ENCODE measurements around the gene SPDEF. TPM values are rescaled to one million over a fixed set of nuclear protein-coding genes. Genes with fewer than 3 reads are reported as not detected.

Gene SPDEF
- polyA plus RNA-seq, 1 donor, result 11.6 TPM

DNA sequence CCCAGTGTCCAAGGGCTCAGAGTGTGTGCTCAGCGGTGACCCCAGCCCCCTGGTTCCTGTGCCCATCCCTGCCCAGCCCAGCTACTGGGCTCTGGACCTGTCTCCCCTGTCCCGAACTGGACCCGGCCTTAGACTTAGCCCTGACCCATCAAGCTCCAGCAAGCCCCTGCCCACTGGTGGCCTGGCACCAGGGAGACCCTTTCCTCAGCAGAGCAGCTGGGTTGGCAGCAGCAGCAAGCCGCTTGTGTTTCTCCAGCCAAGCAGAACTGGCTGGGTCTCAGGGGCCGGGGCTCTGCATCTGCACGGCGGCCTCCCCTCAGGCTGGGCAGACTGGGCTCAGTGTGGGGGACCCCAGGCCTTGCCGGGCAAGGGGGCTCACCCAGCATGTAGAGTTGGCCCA is 801 bp downstream of the SPDEF start:
- H3K4me3 ChIP-seq (ENCODE audit: low read length), result peak overlapping the region; percentile 26

DNA sequence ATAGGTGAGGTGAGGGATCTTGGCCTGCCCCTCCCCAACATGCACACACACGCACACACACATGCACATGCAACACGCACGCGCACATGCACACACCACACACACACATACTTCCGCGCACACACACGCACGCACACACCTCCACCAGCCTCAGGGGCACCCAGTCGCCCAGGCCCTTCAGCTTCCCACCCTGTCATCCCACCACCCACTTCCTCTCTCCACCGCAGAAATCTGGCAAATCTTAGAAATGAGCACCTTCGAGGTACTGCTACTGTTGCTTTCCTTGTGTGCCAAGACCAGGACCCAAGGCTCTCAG is 1.2 kb downstream of the SPDEF start:
- Histone ChIP-seq H3K9me3 (ENCODE audit: control insufficient read depth, low read depth, low read length) (no peaks in the 10 kb centered on the region), H3K27me3 (ENCODE audit: control insufficient read depth, insufficient read depth, low read length) (no peaks in the 10 kb centered on the region), H3K4me1 (ENCODE audit: control insufficient read depth, insufficient read depth, low read length) (peaks cover 4% of the 10 kb centered on the region), H3K27ac (ENCODE audit: low read length) (no peak overlapping the region), H3K36me3 (ENCODE audit: control insufficient read depth, insufficient read depth, low read length) (no peaks in the 10 kb centered on the region), H3K4me3 (ENCODE audit: low read length) (peak overlapping the region; percentile 26)
- no peak for DNase-seq
- WGBS (ENCODE audit: insufficient coverage, low lambda C conversion rate), result 90% methylated on average over 4 of the region's 11 CpGs

More for the DNA sequence above, 801 bp downstream of the SPDEF start:
- no peaks in the 10 kb centered on the region for H3K9me3 ChIP-seq (ENCODE audit: control insufficient read depth, low read depth, low read length)
- WGBS (ENCODE audit: insufficient coverage, low lambda C conversion rate), result no CpG with 5 or more reads among the region's 8 CpGs
- no peaks in the 10 kb centered on the region for H3K27me3 ChIP-seq (ENCODE audit: control insufficient read depth, insufficient read depth, low read length)
- H3K4me1 ChIP-seq (ENCODE audit: control insufficient read depth, insufficient read depth, low read length), result peaks cover 4% of the 10 kb centered on the region
- no peak for DNase-seq
- H3K27ac ChIP-seq (ENCODE audit: low read length), result no peak overlapping the region
- no peaks in the 10 kb centered on the region for H3K36me3 ChIP-seq (ENCODE audit: control insufficient read depth, insufficient read depth, low read length)

DNA sequence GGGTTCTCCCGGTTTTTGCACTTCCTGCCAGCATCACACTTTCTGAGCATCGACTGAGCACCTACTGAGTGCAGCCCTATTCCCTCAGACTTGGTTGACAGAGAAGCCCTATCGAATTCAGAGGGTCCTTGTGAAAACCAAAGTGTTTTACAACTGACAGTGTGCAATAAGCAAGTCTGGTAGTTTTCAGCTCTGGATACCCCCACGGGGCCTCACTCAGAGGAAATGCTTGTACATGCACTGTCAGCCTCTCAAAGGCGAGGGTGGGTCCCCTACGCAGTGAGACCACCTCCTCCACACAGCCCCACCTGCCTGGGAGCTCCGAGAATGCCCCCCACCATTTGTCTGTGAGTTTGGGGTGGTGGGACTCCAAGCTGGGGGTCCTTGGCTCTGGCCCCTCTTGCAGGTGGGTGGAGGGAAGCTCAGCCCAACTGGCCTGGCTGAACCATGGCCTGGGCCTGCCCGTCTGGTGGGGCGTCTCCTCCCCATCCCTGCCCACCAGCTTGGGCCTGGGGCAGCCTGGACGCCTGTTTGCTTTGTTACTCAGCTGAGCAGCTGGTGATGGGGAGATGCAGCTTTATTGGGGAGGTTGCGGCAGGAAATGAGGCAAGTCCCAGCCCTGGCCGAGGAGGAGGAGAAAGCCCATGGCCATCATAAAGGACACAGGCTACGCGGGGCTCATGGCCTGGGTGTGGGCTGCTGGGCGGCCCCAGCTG is 1.7 kb downstream of the SPDEF start:
- peak in 1 of 2 donors; percentile 9 for DNase-seq
- H3K4me3 ChIP-seq (ENCODE audit: low read length), result peak overlapping the region; percentile 1
- H3K9me3 ChIP-seq (ENCODE audit: control insufficient read depth, low read depth, low read length), result no peaks in the 10 kb centered on the region
- H3K27ac ChIP-seq (ENCODE audit: low read length), result no peak overlapping the region
- no peaks in the 10 kb centered on the region for H3K36me3 ChIP-seq (ENCODE audit: control insufficient read depth, insufficient read depth, low read length)
- no peaks in the 10 kb centered on the region for H3K27me3 ChIP-seq (ENCODE audit: control insufficient read depth, insufficient read depth, low read length)
- H3K4me1 ChIP-seq (ENCODE audit: control insufficient read depth, insufficient read depth, low read length), result peaks cover 4% of the 10 kb centered on the region
- WGBS (ENCODE audit: insufficient coverage, low lambda C conversion rate), result no CpG with 5 or more reads among the region's 15 CpGs

DNA sequence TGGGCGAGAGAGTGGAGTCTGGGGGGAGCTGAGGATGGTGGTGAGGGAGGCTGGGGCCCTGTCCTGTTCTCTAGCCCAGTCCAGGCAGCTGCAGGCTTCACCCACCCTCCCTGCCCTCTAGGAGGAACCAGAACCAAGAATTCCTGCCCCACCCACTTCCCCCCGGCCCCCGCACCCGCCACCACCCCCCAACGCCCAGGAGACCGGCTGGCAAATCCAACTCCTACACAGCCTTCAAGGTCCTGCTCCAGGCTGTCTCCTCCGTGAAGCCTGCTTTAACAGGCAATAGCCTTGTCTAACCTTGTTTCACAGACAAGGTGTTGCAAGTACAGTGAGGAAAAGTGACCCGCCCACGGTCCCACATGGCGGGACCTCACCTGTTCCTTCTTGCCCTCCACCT is 2.4 kb downstream of the SPDEF start:
- no peak overlapping the region for H3K27ac ChIP-seq (ENCODE audit: low read length)
- H3K36me3 ChIP-seq (ENCODE audit: control insufficient read depth, insufficient read depth, low read length), result no peaks in the 10 kb centered on the region
- no peak overlapping the region for H3K4me3 ChIP-seq (ENCODE audit: low read length)
- no peaks in the 10 kb centered on the region for H3K27me3 ChIP-seq (ENCODE audit: control insufficient read depth, insufficient read depth, low read length)
- peaks cover 4% of the 10 kb centered on the region for H3K4me1 ChIP-seq (ENCODE audit: control insufficient read depth, insufficient read depth, low read length)
- H3K9me3 ChIP-seq (ENCODE audit: control insufficient read depth, low read depth, low read length), result no peaks in the 10 kb centered on the region
- no CpG with 5 or more reads among the region's 10 CpGs for WGBS (ENCODE audit: insufficient coverage, low lambda C conversion rate)
- DNase-seq, result no peak

DNA sequence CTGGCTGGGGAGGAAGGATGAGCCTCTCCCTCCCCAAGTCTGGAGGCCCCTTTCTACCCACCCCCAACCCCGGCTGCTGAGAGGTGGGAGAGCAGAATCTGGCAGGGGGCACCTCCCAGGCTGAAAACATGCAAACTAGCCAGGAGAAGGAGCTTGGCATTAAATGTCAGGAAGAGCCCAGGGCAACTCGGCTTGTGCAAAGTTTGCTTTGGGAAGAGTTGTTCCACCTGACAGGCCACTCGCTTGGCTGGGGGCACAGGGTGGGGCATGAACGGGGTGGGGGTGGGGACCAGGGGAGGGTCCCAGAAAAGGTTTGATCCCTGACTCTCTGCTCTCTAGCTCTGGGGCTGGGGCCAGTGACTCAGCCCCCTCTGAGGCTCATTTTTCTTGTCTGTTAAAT is 3.0 kb downstream of the SPDEF start:
- Histone ChIP-seq H3K4me1 (ENCODE audit: control insufficient read depth, insufficient read depth, low read length) (peaks cover 4% of the 10 kb centered on the region), H3K27ac (ENCODE audit: low read length) (no peak overlapping the region), H3K4me3 (ENCODE audit: low read length) (no peak overlapping the region), H3K9me3 (ENCODE audit: control insufficient read depth, low read depth, low read length) (no peaks in the 10 kb centered on the region), H3K27me3 (ENCODE audit: control insufficient read depth, insufficient read depth, low read length) (no peaks in the 10 kb centered on the region), H3K36me3 (ENCODE audit: control insufficient read depth, insufficient read depth, low read length) (no peaks in the 10 kb centered on the region)
- DNase-seq, result no peak
- no CpG with 5 or more reads among the region's 4 CpGs for WGBS (ENCODE audit: insufficient coverage, low lambda C conversion rate)

DNA sequence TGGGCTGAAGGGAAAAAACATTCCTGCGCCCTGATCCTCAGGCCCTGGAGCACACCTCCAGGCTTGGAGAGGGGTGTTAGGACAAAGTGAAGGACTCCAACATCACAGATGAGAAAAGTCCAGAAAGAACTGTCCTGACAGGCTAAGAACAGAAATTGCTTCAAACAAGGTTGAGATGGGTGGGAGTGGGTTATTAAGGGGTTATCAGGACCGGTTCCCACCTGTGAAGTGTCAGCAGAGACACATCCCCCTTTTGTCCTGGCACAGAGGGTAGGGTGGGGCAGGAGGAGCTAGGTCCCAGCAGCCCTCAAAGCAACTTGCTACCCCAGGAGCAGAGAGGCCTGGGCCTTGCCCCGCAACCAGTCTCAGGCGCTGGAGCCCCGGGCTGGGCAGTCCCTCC is 3.5 kb downstream of the SPDEF start:
- WGBS (ENCODE audit: insufficient coverage, low lambda C conversion rate), result no CpG with 5 or more reads among the region's 5 CpGs
- no peak for DNase-seq
- Histone ChIP-seq H3K4me1 (ENCODE audit: control insufficient read depth, insufficient read depth, low read length) (peaks cover 4% of the 10 kb centered on the region), H3K27me3 (ENCODE audit: control insufficient read depth, insufficient read depth, low read length) (no peaks in the 10 kb centered on the region), H3K36me3 (ENCODE audit: control insufficient read depth, insufficient read depth, low read length) (no peaks in the 10 kb centered on the region), H3K4me3 (ENCODE audit: low read length) (no peak overlapping the region), H3K27ac (ENCODE audit: low read length) (no peak overlapping the region), H3K9me3 (ENCODE audit: control insufficient read depth, low read depth, low read length) (no peaks in the 10 kb centered on the region)

DNA sequence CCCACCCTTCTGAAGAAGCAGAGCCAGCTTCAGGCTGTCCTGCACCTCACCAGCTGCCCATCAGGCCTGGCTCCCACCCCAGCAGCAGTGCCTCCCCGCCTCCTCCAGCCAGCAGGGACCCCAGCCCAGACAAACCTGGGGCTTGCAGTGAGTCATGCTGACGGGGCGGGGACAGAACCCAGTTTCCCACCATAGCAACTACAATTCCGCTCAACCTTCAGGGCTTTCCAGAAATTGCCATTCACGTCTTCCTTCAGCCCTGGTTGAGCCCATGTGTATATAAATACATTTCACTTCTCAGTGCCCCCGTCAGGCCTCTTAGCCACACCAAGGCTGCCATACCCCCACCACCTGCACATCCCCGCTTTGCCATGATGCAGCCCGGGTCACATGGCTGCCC is 4.4 kb downstream of the SPDEF start:
- H3K4me1 ChIP-seq (ENCODE audit: control insufficient read depth, insufficient read depth, low read length), result peaks cover 8% of the 10 kb centered on the region
- H3K9me3 ChIP-seq (ENCODE audit: control insufficient read depth, low read depth, low read length), result no peaks in the 10 kb centered on the region
- H3K27ac ChIP-seq (ENCODE audit: low read length), result no peak overlapping the region
- H3K4me3 ChIP-seq (ENCODE audit: low read length), result no peak overlapping the region
- no peaks in the 10 kb centered on the region for H3K27me3 ChIP-seq (ENCODE audit: control insufficient read depth, insufficient read depth, low read length)
- no peak for DNase-seq
- no CpG with 5 or more reads among the region's 8 CpGs for WGBS (ENCODE audit: insufficient coverage, low lambda C conversion rate)
- no peaks in the 10 kb centered on the region for H3K36me3 ChIP-seq (ENCODE audit: control insufficient read depth, insufficient read depth, low read length)

DNA sequence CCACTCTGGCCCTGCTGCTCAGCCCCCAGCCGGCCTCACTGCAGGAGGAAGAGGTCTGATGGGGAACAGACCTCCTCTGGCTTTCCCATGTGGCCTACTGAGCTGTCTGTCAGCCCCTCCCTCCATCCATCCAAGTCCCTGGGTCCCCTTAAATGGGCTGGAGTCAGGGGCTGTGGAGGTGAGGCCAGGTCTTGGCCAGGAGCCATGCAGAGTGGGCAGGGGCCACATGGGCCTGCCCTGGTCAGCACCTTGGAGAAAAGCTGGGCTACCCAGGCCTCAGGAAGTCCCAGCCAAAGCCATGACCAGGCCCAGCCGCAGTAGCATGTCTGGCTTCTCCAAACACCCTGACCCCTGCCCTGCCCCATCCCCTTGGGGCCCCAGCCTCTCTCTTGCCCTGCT is 6.3 kb downstream of the SPDEF start:
- Histone ChIP-seq H3K4me3 (ENCODE audit: low read length) (no peak overlapping the region), H3K27me3 (ENCODE audit: control insufficient read depth, insufficient read depth, low read length) (no peaks in the 10 kb centered on the region), H3K9me3 (ENCODE audit: control insufficient read depth, low read depth, low read length) (no peaks in the 10 kb centered on the region), H3K36me3 (ENCODE audit: control insufficient read depth, insufficient read depth, low read length) (no peaks in the 10 kb centered on the region), H3K4me1 (ENCODE audit: control insufficient read depth, insufficient read depth, low read length) (peaks cover 10% of the 10 kb centered on the region), H3K27ac (ENCODE audit: low read length) (no peak overlapping the region)
- no peak for DNase-seq
- WGBS (ENCODE audit: insufficient coverage, low lambda C conversion rate), result no CpG with 5 or more reads among the region's 2 CpGs

DNA sequence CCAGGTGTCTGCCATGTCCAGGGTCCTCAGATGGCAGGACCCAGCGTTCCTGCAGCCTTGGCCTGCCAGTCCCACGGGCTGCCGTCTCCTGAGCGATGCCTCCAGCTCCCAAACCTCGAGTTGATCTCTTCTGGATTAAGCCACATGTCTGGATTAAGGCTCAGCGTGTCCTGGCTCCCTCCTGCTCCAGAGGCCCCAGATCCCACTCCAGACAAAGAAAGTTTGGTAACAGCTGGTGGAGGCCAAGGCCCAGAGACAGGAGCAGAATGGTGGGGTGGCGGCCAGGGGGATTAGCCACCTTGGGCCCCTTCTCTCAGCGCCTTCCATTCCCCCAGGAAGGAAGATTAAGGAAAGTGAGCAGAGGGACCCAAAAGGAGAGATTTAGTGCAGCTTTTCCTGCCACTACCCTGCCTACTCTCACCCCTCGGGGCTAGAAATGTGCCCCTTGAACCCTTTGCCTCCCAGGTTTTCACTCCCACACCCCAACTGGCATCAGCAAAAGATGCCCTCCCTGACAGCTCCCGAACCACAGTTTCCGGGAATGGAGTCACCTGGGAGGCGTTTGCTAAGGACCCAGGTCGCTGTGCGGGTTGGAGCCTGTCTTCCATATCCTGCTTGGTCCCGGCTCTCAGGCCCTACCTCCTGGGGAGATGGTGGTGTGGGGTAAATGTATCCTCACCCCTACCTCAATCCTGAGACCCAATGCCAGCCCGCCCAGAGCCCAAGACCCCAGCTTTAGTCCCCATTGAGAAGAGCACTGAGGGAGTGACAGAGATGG is 6.9 kb downstream of the SPDEF start:
- no peak for DNase-seq
- no CpG with 5 or more reads among the region's 16 CpGs for WGBS (ENCODE audit: insufficient coverage, low lambda C conversion rate)
- peaks cover 10% of the 10 kb centered on the region for H3K4me1 ChIP-seq (ENCODE audit: control insufficient read depth, insufficient read depth, low read length)
- no peak overlapping the region for H3K4me3 ChIP-seq (ENCODE audit: low read length)
- no peaks in the 10 kb centered on the region for H3K9me3 ChIP-seq (ENCODE audit: control insufficient read depth, low read depth, low read length)
- H3K36me3 ChIP-seq (ENCODE audit: control insufficient read depth, insufficient read depth, low read length), result no peaks in the 10 kb centered on the region
- H3K27ac ChIP-seq (ENCODE audit: low read length), result no peak overlapping the region
- H3K27me3 ChIP-seq (ENCODE audit: control insufficient read depth, insufficient read depth, low read length), result no peaks in the 10 kb centered on the region

DNA sequence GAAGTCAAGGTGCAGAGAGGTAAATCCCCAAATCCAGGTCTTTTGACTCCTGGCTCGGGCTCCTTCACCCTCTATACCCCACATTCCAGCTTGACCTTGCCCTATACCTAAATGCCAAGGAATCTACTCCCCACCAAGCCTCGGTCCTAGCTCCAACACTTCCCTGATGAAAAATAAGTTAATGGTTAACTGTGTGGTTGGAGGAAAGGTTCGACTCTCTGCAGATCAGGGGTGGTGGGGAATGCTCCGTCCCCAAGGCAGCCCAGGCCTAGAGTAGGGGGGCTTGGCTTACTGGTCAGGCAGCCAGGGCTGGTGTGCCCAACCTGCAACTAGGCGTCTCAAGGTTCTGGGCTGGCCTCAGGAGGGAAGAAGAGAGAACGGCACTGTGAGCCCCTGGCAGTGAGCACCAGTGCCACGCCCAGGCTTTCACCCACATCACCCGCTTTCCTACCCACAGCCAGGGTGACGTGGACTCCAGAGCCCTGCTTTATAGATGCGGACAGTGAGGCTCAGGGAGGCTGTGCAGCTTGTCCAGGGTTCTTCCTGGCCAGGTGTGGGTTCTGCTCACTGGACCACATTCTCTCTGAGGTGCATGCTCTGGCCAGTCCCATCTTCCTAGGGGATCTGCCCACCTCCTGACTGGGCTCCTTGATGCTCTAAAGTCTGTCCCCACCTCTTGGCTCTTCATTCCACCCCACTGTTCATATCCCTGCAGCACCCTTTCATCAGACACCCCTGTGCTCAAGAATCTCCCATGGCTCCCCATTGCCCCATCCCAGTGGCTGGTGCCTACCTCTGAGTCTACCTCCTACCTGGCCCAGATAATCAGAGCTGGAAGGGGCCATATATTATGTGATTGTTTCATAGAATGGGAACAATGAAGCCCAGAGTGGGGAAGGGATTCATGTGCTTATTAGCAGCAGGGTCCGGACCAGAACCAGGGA is 8.2 kb downstream of the SPDEF start:
- Histone ChIP-seq H3K4me3 (ENCODE audit: low read length) (no peak overlapping the region), H3K27ac (ENCODE audit: low read length) (no peak overlapping the region), H3K4me1 (ENCODE audit: control insufficient read depth, insufficient read depth, low read length) (peaks cover 10% of the 10 kb centered on the region), H3K27me3 (ENCODE audit: control insufficient read depth, insufficient read depth, low read length) (no peaks in the 10 kb centered on the region), H3K9me3 (ENCODE audit: control insufficient read depth, low read depth, low read length) (no peaks in the 10 kb centered on the region), H3K36me3 (ENCODE audit: control insufficient read depth, insufficient read depth, low read length) (no peaks in the 10 kb centered on the region)
- no peak for DNase-seq
- 100% methylated on average over 1 of the region's 11 CpGs for whole genome bisulfite sequencing (ENCODE audit: insufficient coverage, low lambda C conversion rate)

Data from large intestine (tissue), 3 donors.